Rectal smooth muscle tissue (tissue), 1 donor: ENCODE results near the gene NAT8L.

Source experiments
- H3K27ac ChIP-seq: one replicate; pipeline ENCODE4 v1.7.0; 2013; ENCODE audit warnings: low read depth, low read length, inconsistent platforms
- H3K27me3 ChIP-seq: one replicate; pipeline ENCODE4 v1.7.0; 2013; ENCODE audit warnings: low read length; ENCODE audit not compliant: control insufficient read depth, insufficient read depth
- H3K36me3 ChIP-seq: one replicate; pipeline ENCODE4 v1.7.0; 2013; ENCODE audit warnings: low read length; ENCODE audit not compliant: control insufficient read depth, insufficient read depth
- H3K4me1 ChIP-seq: one replicate; pipeline ENCODE4 v1.7.0; 2013; ENCODE audit warnings: low read length; ENCODE audit not compliant: control insufficient read depth, insufficient read depth
- H3K4me3 ChIP-seq: one replicate; pipeline ENCODE4 v1.7.0; 2013; ENCODE audit warnings: low read length
- H3K9ac ChIP-seq: one replicate; pipeline ENCODE4 v1.7.0; 2013; ENCODE audit warnings: low read length

NAT8L gene

DNA sequence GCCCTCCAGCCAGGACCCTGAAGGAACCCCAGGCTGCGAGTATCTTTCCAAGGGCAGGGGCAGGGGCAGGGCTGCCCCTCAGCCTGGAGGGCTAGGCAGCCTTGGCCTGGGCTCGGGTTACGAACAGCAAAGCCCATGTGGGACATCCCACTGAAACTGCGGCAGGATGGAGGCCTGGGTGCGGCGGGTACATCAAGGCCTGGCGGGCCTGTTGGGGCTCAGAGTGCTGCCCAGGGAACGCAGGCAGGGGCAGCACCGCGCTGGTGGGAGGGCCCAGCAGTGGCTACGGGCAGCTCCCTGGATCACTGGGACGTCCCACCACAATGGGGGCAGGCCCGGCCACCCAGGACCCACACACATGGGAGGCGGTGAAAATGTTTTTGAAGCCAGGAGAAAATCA lies 10.9 kb downstream of the NAT8L start:
- no peaks in the 10 kb centered on the region for H3K27me3 ChIP-seq
- H3K36me3 ChIP-seq, result no peaks in the 10 kb centered on the region
- H3K27ac ChIP-seq, result no peak overlapping the region
- no peaks in the 10 kb centered on the region for H3K4me1 ChIP-seq
- no peak overlapping the region for H3K4me3 ChIP-seq
- no peak overlapping the region for H3K9ac ChIP-seq

DNA sequence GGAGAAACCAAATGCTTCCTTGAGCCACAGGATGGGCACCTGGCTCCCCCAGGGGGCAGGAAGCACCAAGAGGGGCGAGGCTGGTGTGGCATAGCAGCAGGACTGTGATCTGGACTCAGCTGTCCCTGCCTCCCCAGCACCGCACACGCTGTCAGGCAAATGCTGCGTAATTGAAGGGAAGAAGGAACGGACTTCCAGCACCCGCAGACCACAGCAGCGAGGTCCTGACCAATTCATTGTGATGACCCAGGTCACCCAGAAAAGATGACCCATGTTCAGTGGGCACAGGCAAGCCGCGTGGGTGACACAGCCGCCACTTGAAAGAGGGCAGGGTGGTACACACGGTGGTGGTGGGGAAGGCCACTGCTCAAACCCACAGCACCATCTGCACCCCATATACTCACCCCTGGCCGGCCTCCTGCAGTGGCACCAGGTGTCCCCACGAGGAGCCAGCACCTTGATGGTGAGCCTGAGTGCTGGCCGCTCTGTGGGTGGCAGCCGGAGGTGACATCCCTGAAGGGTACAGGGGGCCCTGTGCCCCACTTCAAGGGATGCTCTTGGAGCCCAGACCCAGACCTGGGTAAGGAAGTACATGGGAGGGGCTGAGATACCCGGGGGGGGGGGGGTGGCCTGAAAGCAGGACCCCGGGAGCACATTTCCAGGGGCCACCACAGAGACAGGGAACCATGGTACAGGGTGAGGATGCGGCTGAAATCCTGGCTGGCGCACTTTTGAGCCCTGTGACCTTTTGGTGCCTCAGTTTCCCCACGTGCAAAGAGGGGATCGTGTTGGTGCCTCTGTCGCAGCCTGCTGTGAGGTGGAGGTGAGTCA lies 11.5 kb downstream of the NAT8L start:
- no peaks in the 10 kb centered on the region for H3K27me3 ChIP-seq

DNA sequence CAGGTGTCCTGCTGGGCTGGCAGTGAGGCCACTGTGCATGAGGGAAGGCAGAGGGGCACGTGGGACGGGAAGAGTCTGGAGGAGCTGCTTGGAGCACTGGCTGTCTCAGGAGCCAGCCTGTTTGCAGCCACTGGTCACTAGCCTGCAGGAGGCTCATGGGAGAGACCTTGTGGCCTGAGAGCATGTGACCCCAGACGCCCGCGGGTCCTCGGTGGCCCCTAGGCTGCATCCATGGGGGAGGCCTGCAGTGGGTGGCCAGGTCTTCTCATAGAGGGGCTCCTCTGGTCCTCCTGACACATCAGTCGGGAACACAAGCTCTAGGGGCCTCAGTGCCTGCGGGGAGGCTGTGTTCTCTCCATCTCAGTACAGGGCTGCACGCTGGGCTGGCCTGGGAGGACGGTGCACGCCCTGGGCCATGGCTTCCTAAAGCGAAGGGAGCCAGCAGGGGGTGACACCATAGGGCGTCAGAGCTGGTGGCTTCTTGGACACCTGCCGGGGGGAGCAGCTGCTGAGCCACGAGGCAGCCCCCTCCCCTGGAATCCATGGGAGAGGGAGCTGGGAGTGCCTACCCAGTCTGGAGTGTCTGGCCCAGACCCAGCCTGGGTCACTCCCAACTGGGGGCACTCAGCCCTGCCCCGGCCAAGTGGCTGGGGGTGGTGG lies 12.3 kb downstream of the NAT8L start:
- H3K4me1 ChIP-seq, result no peaks in the 10 kb centered on the region
- no peak overlapping the region for H3K9ac ChIP-seq
- no peak overlapping the region for H3K27ac ChIP-seq

More for the DNA sequence above, 11.5 kb downstream of the NAT8L start:
- H3K4me1 ChIP-seq, result no peaks in the 10 kb centered on the region
- no peak overlapping the region for H3K9ac ChIP-seq
- no peaks in the 10 kb centered on the region for H3K36me3 ChIP-seq
- no peak overlapping the region for H3K4me3 ChIP-seq
- H3K27ac ChIP-seq, result no peak overlapping the region

DNA sequence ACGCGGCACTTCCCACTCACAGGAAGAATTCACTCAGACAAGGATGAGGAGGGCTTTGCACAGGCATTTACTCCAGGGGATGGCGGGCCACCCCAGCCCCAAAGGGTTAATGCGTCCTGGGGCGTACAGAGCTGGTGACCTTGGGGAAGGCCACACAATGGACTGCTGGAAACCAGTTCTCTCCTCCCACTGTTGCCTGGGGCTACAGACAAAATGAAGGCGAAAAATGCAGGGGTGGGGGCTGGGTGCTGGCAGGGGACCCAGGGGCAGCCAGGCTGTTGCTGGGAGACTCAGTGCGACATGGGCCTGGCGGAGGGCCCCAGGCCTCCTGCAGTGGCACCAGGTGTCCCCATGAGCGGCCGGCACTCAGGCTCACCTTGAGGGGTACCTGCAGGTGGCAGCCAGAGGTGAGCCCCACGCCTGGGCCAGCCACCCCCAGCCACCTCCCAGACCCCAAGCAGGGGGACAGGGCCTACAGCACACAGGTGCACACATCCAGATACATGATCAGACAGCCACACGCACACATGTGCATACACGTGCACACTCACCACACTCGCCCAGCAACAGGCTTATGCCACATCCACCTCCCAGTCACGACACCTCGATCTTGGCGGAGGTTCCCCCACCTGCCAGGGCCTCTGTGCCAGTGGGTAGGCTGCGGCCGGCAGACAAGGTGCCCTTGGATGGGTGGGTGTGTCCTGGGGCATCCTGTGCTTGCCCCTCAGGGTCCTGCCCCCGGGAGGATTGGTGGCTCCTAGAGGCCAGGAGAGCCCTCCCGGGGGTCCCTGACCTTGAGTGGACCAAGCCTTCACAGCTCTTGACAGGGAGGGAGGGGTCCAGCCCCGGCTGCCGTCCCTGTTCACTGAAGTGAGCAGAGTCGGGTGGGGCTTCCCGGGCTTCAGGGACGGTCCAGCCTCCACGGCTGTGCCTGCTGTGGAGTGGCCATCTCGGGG lies 13.1 kb downstream of the NAT8L start:
- Histone ChIP-seq H3K27me3 (no peaks in the 10 kb centered on the region), H3K4me3 (no peak overlapping the region), H3K36me3 (no peaks in the 10 kb centered on the region), H3K4me1 (no peaks in the 10 kb centered on the region), H3K27ac (no peak overlapping the region), H3K9ac (no peak overlapping the region)

More for the DNA sequence above, 12.3 kb downstream of the NAT8L start:
- H3K27me3 ChIP-seq, result no peaks in the 10 kb centered on the region
- H3K4me3 ChIP-seq, result no peak overlapping the region
- H3K36me3 ChIP-seq, result no peaks in the 10 kb centered on the region

DNA sequence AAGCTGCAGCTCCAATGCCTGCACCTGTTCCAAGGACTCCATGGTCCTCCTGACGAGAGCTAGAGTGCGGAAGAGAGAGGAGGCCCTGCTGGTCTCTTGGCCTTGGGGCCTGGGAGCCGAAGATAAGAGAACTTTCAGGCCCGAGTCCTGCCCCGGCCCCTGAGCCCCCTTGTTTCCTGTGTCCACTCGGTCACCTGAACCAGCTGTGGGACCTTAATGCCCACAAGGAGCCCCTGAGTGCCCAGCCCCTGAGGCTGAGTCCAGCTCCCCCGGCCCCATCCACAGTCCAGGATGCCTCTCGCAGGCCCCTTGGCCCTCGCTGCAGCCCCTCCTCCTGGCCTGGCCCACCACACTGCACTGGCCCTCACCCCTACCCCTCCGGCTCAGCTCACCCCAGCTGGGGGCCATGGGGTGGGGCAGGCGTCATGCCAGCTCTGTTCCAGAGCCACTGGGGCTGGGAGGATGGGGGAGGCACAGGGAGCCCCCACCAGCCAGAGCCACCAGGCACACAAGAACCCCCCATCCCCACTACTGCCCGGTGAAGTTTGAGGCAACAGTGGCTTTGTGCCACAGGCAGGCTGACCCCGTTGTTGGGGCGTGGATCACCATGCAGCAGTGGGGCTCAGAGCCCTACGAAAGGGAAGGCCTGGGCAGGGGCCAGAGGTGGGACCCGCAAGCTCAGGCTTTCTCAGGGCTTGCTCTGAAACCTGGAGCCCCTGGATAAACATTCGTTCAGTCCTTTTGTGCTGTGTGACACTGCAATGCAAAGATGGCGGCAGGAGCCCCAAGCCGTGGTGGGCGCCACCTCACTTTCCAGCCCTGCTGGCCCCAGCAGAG lies 14.1 kb downstream of the NAT8L start:
- H3K4me3 ChIP-seq, result no peak overlapping the region
- H3K36me3 ChIP-seq, result no peaks in the 10 kb centered on the region
- H3K27me3 ChIP-seq, result no peaks in the 10 kb centered on the region
- H3K27ac ChIP-seq, result no peak overlapping the region
- no peak overlapping the region for H3K9ac ChIP-seq
- no peaks in the 10 kb centered on the region for H3K4me1 ChIP-seq

DNA sequence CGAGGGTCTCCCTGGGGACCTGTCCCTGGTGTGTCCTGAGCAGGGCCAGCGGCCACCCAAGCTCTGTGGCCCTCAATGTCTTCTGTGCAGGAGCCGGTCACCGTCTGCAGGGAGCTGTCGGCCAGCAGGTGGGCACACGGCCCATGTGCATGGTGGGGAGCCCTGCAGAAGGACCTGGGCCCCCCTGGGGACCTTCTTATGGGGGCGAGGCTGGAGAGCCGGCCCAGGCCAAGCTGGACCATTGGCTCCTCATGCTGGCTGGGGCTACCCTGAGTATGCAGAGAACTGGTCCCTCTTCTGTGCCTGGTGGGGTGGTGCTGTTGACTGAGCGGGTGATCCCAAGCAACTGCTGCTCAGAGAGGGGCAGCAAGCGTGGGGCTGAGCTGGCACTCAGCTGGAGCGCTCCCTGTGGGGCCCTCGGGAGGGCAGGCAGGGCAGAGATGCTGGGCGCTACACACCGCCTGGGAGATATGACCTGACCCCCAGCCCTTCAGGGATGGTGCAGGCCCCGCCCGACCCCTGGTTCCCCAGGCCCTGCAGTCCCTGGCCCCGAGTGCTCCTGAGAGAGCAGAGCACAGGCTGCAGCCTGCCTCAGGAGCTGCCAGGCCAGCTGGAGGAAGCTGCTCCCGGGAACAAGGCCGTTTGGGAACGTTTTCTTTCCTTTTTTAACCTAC lies 14.8 kb downstream of the NAT8L start:
- Histone ChIP-seq H3K4me1 (no peaks in the 10 kb centered on the region), H3K36me3 (no peaks in the 10 kb centered on the region), H3K4me3 (no peak overlapping the region)

DNA sequence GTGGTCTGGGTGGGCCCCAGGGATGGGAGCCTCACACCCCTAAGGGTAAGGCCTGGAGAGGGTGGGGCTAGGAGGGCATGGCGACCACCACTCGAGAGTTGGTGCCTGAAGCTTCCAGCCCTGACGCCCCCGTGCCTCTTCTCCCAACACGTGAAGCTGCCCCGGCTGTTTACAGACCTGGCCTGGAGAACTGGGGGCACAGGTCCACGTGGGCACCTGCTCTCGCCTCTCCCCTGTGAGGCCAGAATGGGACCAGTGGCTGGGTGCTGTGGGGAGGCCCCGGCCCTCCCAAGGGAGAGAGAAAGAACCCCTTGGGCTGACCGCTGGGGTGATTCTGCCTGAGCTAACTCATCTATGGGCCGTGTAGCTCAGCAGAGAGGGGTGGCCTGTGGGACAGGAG lies 15.5 kb downstream of the NAT8L start:
- Histone ChIP-seq H3K9ac (no peak overlapping the region), H3K36me3 (no peaks in the 10 kb centered on the region), H3K4me1 (no peaks in the 10 kb centered on the region), H3K4me3 (no peak overlapping the region), H3K27ac (no peak overlapping the region), H3K27me3 (no peaks in the 10 kb centered on the region)

More for the DNA sequence above, 14.8 kb downstream of the NAT8L start:
- no peaks in the 10 kb centered on the region for H3K27me3 ChIP-seq
- no peak overlapping the region for H3K9ac ChIP-seq
- no peak overlapping the region for H3K27ac ChIP-seq

DNA sequence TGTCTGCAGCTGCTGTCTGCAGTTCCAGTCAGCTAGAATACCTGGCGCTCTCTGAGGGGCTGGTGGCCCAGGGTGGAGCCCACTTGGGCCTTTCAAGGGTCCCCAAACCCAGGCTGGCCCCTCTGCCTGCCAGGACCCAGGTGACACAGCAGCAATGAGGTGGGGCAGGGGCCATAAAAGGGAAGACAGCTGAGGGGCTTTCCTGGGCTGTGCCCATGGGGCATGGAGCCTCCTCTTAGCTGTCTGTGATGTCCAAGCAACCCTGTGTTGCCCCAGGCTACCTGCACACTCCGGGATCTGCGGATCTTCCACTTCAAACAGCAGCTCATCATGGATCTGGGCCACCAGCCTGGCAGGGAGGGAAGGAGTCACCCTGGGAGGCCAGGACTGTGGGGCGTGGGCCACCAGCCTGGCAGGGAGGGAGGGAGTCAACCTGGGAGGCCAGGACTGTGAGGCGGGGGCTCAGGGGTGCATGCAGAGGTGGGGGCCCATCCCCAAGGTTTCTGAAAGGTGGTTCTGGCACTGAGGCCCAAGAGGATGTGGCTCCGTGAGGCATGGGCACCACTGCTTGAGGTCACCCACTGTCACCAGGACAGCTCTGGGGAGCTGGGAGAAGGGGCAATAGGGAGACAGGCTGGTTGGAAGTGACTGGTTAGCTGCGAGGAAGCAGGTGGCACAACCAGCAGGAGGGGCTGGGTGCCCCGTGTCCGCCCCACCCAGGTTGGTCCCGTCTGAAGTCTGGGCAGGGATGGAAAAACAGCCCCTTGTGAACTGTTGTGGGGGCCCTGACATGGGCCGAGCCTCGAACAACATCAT lies 16.3 kb downstream of the NAT8L start:
- Histone ChIP-seq H3K27me3 (no peaks in the 10 kb centered on the region), H3K4me3 (no peak overlapping the region), H3K27ac (no peak overlapping the region), H3K36me3 (no peaks in the 10 kb centered on the region), H3K4me1 (no peaks in the 10 kb centered on the region), H3K9ac (no peak overlapping the region)

DNA sequence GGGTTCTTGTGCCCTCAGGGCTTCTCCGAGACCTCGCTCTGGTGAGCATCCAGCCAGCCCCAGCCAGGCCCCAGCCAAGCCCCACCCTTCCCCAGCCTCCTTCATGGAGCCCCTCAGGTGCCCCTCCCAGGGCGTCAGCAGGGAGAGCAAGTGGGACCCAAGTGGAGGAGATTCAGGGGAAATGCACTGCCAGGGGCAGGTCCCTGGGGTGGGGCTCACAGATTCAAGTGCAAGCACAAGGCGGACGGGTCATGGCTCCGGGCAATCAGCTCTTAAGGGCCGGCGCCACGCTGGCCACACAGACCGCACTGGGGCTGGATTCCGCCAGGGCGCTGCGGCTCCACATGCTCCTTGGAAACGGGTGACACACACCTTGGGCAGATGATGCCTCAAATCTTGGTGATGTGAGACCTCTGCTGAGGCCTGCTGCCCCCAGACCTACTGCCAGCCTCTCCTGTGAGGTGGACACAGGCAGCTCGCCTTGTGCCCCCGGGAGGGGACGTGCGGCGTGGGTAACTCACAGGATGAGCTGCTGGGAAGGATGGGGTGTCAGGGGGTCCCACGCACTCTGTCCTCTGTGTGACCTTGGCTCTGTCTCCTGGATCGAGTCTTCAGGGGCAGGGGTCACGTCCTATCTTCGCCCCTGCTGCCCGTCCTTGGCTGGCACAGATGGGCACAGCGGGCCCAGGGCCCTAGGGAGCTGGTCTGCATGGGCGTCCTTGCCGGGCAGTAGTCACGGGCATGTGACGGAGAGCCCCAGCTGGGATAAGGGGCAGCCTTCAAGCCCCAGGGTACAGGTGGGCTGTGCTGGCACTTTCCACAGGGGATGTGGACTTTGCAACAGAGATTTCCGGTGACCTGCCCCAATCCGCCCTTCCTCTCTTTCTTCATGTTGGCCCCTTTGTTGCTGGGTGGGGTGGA lies 17.1 kb downstream of the NAT8L start:
- no peaks in the 10 kb centered on the region for H3K4me1 ChIP-seq
- H3K36me3 ChIP-seq, result no peaks in the 10 kb centered on the region
- H3K4me3 ChIP-seq, result no peak overlapping the region
- no peak overlapping the region for H3K9ac ChIP-seq
- no peaks in the 10 kb centered on the region for H3K27me3 ChIP-seq
- no peak overlapping the region for H3K27ac ChIP-seq

DNA sequence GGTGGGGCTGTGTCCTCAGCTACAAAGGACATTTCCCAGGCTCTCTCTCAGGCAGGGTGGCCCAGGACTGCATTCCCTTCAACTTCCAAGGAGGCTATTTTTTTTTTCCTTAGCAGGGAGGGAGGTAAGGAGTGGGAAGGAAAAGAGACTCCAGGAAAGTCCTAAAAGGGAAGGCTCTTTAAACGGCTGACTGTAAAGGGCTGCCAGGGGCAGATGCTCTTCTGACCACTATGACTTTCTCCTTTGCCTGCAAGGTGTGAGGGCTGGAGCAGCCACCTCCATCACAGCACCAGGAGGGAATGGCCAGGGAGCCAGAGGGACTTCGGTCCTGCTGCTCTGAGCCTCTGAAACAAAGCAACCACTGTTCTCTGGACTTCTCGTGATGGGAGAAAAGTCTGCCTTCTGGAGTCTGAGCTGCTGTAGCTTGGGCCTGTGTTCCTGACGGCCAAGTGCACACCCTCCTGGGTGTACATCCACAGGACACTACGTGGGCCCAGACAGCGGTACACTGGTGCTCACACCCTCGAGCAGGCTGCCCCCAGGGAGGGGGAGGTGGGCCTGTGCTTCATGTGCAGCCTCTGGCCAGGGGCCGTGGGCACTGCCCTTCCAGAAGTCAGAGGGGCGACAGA lies 17.9 kb downstream of the NAT8L start:
- Histone ChIP-seq H3K4me1 (no peaks in the 10 kb centered on the region), H3K9ac (no peak overlapping the region), H3K27me3 (no peaks in the 10 kb centered on the region), H3K36me3 (no peaks in the 10 kb centered on the region), H3K27ac (no peak overlapping the region), H3K4me3 (no peak overlapping the region)
